CD4-positive, alpha-beta memory T cell (primary cell): ENCODE data around the gene UGT1A1. TPM values are rescaled to one million over a fixed set of nuclear protein-coding genes. Genes with fewer than 3 reads are reported as not detected.

Experiments
- CTCF ChIA-PET: fragments of 350-600 bp; sonication (Branson Sonifier 250); formaldehyde crosslinking; loops from one replicate; lab custom pipeline; 2021; ENCODE audit warnings: inconsistent platforms; ENCODE audit not compliant: partially characterized antibody; lab: Charles Lee
- POLR2A ChIA-PET: fragments of 350-600 bp; sonication (Branson Sonifier 250); formaldehyde crosslinking; loops from one replicate; lab custom pipeline; 2021; ENCODE audit not compliant: partially characterized antibody; lab: Charles Lee
- DNase-seq, 5 donors: peaks; one replicate each; pipeline versions ENCODE4 v3.0.0 to v3.0.0-alpha.2; 2020 to 2022; ENCODE audit warnings: mixed read lengths in 1 of 5
- H3K27ac ChIP-seq: one replicate; pipeline ENCODE4 v1.7.0; 2013; ENCODE audit warnings: low read depth, low read length
- H3K27me3 ChIP-seq: 2 replicates; pipeline ENCODE4 v1.7.0; 2013; ENCODE audit warnings: mild to moderate bottlenecking, low read length, moderate library complexity; ENCODE audit not compliant: insufficient read depth
- H3K36me3 ChIP-seq: 2 replicates; pipeline ENCODE4 v1.7.0; 2013; ENCODE audit warnings: mild to moderate bottlenecking, low read length, moderate library complexity; ENCODE audit not compliant: insufficient read depth
- H3K4me1 ChIP-seq: 2 replicates; pipeline ENCODE4 v1.7.0; 2013; ENCODE audit warnings: mild to moderate bottlenecking, low read length, moderate library complexity; ENCODE audit not compliant: insufficient read depth
- H3K4me3 ChIP-seq, 2 donors: one replicate each; pipeline ENCODE4 v1.7.0; 2013; ENCODE audit warnings: low read length in 2 of 2, mild to moderate bottlenecking in 1 of 2
- H3K9me3 ChIP-seq, 2 donors: one replicate each; pipeline ENCODE4 v1.7.0; 2013; ENCODE audit warnings: low read length in 2 of 2, control low read depth in 1 of 2; ENCODE audit not compliant: control insufficient read depth in 1 of 2
- H3K27ac Mint-ChIP-seq, 7 donors: one replicate each; pipeline ENCODE4 v1.8.0; 2020 to 2021; ENCODE audit warnings: mixed read lengths in 7 of 7, mild to moderate bottlenecking in 6 of 7, inconsistent platforms in 3 of 7, moderate library complexity in 3 of 7
- H3K27me3 Mint-ChIP-seq, 2 donors: one replicate each; pipeline ENCODE4 v1.8.0; 2020 to 2021; ENCODE audit warnings: mixed read lengths in 2 of 2
- H3K36me3 Mint-ChIP-seq, 2 donors: one replicate each; pipeline ENCODE4 v1.8.0; 2020 to 2021; ENCODE audit warnings: mixed read lengths in 2 of 2, inconsistent platforms in 1 of 2, mild to moderate bottlenecking in 1 of 2
- H3K4me1 Mint-ChIP-seq, 4 donors: one replicate each; pipeline ENCODE4 v1.8.0; 2020 to 2021; ENCODE audit warnings: mixed read lengths in 4 of 4, mild to moderate bottlenecking in 1 of 4
- H3K4me3 Mint-ChIP-seq, 8 donors: one replicate each; pipeline ENCODE4 v1.8.0; 2020 to 2021; ENCODE audit warnings: mixed read lengths in 8 of 8, mild to moderate bottlenecking in 7 of 8, moderate library complexity in 6 of 8, inconsistent platforms in 3 of 8
- H3K9me3 Mint-ChIP-seq, 8 donors: one replicate each; pipeline ENCODE4 v1.8.0; 2020 to 2021; ENCODE audit warnings: mixed read lengths in 8 of 8, mild to moderate bottlenecking in 5 of 8, inconsistent platforms in 3 of 8, moderate library complexity in 1 of 8
- intact Hi-C: fragments of 100-400 bp; cut with micrococcal nuclease; formaldehyde crosslinking; loops from one replicate; pipeline ENCODE4 v1.15.1; 2023
- polyA plus RNA-seq, 2 donors: library from polyadenylated mRNA; unstranded; fragments of 300-500 nt; fragmentation: Illumina TruSeq; gene quantifications; one replicate each; pipeline ENCODE4 v1.2.3, GENCODE V29; 2021
- total RNA-seq, 2 experiments: library from RNA; stranded (reverse); gene quantifications; one replicate each; pipeline ENCODE4 v1.2.3, GENCODE V29; 2021

Gene UGT1A1
- not detected for total RNA-seq
- not detected for polyA plus RNA-seq

DNA sequence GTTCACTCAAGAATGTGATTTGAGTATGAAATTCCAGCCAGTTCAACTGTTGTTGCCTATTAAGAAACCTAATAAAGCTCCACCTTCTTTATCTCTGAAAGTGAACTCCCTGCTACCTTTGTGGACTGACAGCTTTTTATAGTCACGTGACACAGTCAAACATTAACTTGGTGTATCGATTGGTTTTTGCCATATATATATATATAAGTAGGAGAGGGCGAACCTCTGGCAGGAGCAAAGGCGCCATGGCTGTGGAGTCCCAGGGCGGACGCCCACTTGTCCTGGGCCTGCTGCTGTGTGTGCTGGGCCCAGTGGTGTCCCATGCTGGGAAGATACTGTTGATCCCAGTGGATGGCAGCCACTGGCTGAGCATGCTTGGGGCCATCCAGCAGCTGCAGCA, at the start of gene UGT1A1:
TSS of gene UGT1A1 (plus strand) at position 228 of the 400 bp plus-strand sequence. CDS start at position 246, 18 bp downstream.
- DNase-seq: no peak
- no peaks in the 10 kb centered on the region for H3K36me3 Mint-ChIP-seq
- H3K4me3 Mint-ChIP-seq: no peak within 1 kb of the TSS
- peaks cover 5 to 8% of the 10 kb centered on the region in 2 donors for H3K27me3 Mint-ChIP-seq
- no peak within 1 kb of the TSS for H3K27ac Mint-ChIP-seq
- no peaks in the 10 kb centered on the region for H3K9me3 Mint-ChIP-seq
- no peaks in the 10 kb centered on the region for H3K9me3 ChIP-seq
- no peaks in the 10 kb centered on the region for H3K4me1 ChIP-seq
- ChIA-PET POLR2A (no interaction called here), CTCF (no interaction called here)
- no peak within 1 kb of the TSS for H3K27ac ChIP-seq
- H3K36me3 ChIP-seq: no peaks in the 10 kb centered on the region
- no peaks in the 10 kb centered on the region for H3K27me3 ChIP-seq
- H3K4me1 Mint-ChIP-seq: no peaks in the 10 kb centered on the region
- no peak within 1 kb of the TSS for H3K4me3 ChIP-seq
- intact Hi-C loops: no loop called here

- Histone ChIP-seq H3K9me3 (no peaks in the 10 kb centered on the region), H3K4me1 (no peaks in the 10 kb centered on the region), H3K27ac (no peak overlapping the region), H3K27me3 (no peaks in the 10 kb centered on the region), H3K4me3 (no peak overlapping the region), H3K36me3 (no peaks in the 10 kb centered on the region)
- ChIA-PET POLR2A (no interaction called here), CTCF (interaction anchor here (0.9 to 1.5 kb wide), 4 partner anchors 10 to 37 kb away, joined by 3 to 4 read pairs (median 3); no protein-coding TSS in a partner anchor)
- Mint-ChIP-seq H3K4me1 (no peaks in the 10 kb centered on the region), H3K27ac (no peak overlapping the region), H3K36me3 (no peaks in the 10 kb centered on the region), H3K27me3 (peaks cover 33% of the 10 kb centered on the region in 2 donors), H3K4me3 (no peak overlapping the region), H3K9me3 (peaks cover 0 to 2% (median 0%) of the 10 kb centered on the region in 8 donors)
- intact Hi-C loops: loop anchor here (5.0 kb wide), 1 partner anchor 1104 kb away; no protein-coding TSS in a partner anchor
- DNase-seq: peak; percentile 32 to 58 (median 44)
These were observed 48.6 kb upstream of the UGT1A1 start for GRCh38 chr2:233711312-233712008.

GRCh38 chr2:233712611-233713261, 47.3 kb upstream of the UGT1A1 start, which contains the start of gene UGT1A5:
UGT1A5 (plus strand) TSS chr2:233712907; CDS start chr2:233712992, 85 bp downstream.
- Histone ChIP-seq H3K9me3 (no peaks in the 10 kb centered on the region), H3K27me3 (no peaks in the 10 kb centered on the region), H3K4me3 (no peak within 1 kb of the TSS), H3K4me1 (no peaks in the 10 kb centered on the region), H3K27ac (no peak within 1 kb of the TSS), H3K36me3 (no peaks in the 10 kb centered on the region)
- no peaks in the 10 kb centered on the region for H3K36me3 Mint-ChIP-seq
- DNase-seq: no peak
- peaks cover 29 to 36% of the 10 kb centered on the region in 2 donors for H3K27me3 Mint-ChIP-seq
- no peak within 1 kb of the TSS for H3K4me3 Mint-ChIP-seq
- H3K4me1 Mint-ChIP-seq: no peaks in the 10 kb centered on the region
- H3K27ac Mint-ChIP-seq: peak within 1 kb of the TSS in 1 of 7 donors; percentile 31
- intact Hi-C loops: loop anchor here (5.0 kb wide), 1 partner anchor 1105 kb away; no protein-coding TSS in a partner anchor
- POLR2A ChIA-PET: no interaction called here
- CTCF ChIA-PET: interaction anchor here (1.5 kb wide), 1 partner anchor 8 kb away, joined by 4 read pairs; no protein-coding TSS in a partner anchor
- H3K9me3 Mint-ChIP-seq: peaks cover 0 to 2% (median 0%) of the 10 kb centered on the region in 8 donors

DNA sequence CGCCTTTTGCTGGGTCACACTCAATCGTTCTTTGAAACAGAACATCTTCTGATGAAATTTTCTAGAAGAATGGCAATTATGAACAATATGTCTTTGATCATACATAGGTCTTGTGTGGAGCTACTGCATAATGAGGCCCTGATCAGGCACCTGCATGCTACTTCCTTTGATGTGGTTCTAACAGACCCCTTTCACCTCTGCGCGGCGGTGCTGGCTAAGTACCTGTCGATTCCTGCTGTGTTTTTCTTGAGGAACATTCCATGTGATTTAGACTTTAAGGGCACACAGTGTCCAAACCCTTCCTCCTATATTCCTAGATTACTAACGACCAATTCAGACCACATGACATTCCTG, 46.8 kb upstream of the UGT1A1 start:
- ChIA-PET POLR2A (no interaction called here), CTCF (no interaction called here)
- Histone ChIP-seq H3K27me3 (no peaks in the 10 kb centered on the region), H3K36me3 (no peaks in the 10 kb centered on the region), H3K9me3 (no peaks in the 10 kb centered on the region), H3K27ac (no peak overlapping the region), H3K4me1 (no peaks in the 10 kb centered on the region), H3K4me3 (no peak overlapping the region)
- no peak for DNase-seq
- peaks cover 0 to 2% (median 0%) of the 10 kb centered on the region in 8 donors for H3K9me3 Mint-ChIP-seq
- intact Hi-C loops: loop anchor here (5.0 kb wide), 1 partner anchor 1106 kb away; no protein-coding TSS in a partner anchor
- peak overlapping the region in 1 of 7 donors; percentile 31 for H3K27ac Mint-ChIP-seq
- H3K27me3 Mint-ChIP-seq: peaks cover 24 to 31% of the 10 kb centered on the region in 2 donors
- no peaks in the 10 kb centered on the region for H3K4me1 Mint-ChIP-seq
- no peak overlapping the region for H3K4me3 Mint-ChIP-seq
- H3K36me3 Mint-ChIP-seq: no peaks in the 10 kb centered on the region

- Mint-ChIP-seq H3K4me3 (no peak overlapping the region), H3K27ac (no peak overlapping the region)
These were observed 45.9 kb upstream of the UGT1A1 start for GRCh38 chr2:233714121-233714520.

GRCh38 chr2:233718552-233718951, 41.5 kb upstream of the UGT1A1 start, which contains the start of gene UGT1A4:
UGT1A4 (plus strand) TSS chr2:233718736; CDS start chr2:233718821, 85 bp downstream.
- H3K4me3 ChIP-seq: no peak within 1 kb of the TSS
- no peak within 1 kb of the TSS for H3K4me3 Mint-ChIP-seq
- no peak for DNase-seq
- H3K27ac Mint-ChIP-seq: no peak within 1 kb of the TSS
- intact Hi-C loops: no loop called here
- H3K27ac ChIP-seq: no peak within 1 kb of the TSS
- no peaks in the 10 kb centered on the region for H3K27me3 ChIP-seq
- peaks cover 0 to under 1% (median 0%) of the 10 kb centered on the region in 8 donors for H3K9me3 Mint-ChIP-seq
- H3K36me3 ChIP-seq: no peaks in the 10 kb centered on the region
- ChIA-PET POLR2A (no interaction called here), CTCF (no interaction called here)
- no peaks in the 10 kb centered on the region for H3K4me1 ChIP-seq
- H3K27me3 Mint-ChIP-seq: peaks cover 18 to 28% of the 10 kb centered on the region in 2 donors
- H3K9me3 ChIP-seq: no peaks in the 10 kb centered on the region
- no peaks in the 10 kb centered on the region for H3K36me3 Mint-ChIP-seq
- no peaks in the 10 kb centered on the region for H3K4me1 Mint-ChIP-seq

More at GRCh38 chr2:233714121-233714520, 45.9 kb upstream of the UGT1A1 start:
- no peaks in the 10 kb centered on the region for H3K36me3 ChIP-seq
- H3K9me3 Mint-ChIP-seq: peaks cover 0 to 2% (median 0%) of the 10 kb centered on the region in 8 donors
- no peak overlapping the region for H3K27ac ChIP-seq
- no peaks in the 10 kb centered on the region for H3K27me3 ChIP-seq
- no peak overlapping the region for H3K4me3 ChIP-seq
- intact Hi-C loops: loop anchor here (5.0 kb wide), 1 partner anchor 1107 kb away; no protein-coding TSS in a partner anchor
- no peaks in the 10 kb centered on the region for H3K4me1 ChIP-seq
- H3K4me1 Mint-ChIP-seq: no peaks in the 10 kb centered on the region
- H3K36me3 Mint-ChIP-seq: no peaks in the 10 kb centered on the region
- ChIA-PET CTCF (no interaction called here), POLR2A (no interaction called here)
- no peak for DNase-seq
- H3K27me3 Mint-ChIP-seq: peaks cover 26 to 31% of the 10 kb centered on the region in 2 donors
- no peaks in the 10 kb centered on the region for H3K9me3 ChIP-seq

DNA sequence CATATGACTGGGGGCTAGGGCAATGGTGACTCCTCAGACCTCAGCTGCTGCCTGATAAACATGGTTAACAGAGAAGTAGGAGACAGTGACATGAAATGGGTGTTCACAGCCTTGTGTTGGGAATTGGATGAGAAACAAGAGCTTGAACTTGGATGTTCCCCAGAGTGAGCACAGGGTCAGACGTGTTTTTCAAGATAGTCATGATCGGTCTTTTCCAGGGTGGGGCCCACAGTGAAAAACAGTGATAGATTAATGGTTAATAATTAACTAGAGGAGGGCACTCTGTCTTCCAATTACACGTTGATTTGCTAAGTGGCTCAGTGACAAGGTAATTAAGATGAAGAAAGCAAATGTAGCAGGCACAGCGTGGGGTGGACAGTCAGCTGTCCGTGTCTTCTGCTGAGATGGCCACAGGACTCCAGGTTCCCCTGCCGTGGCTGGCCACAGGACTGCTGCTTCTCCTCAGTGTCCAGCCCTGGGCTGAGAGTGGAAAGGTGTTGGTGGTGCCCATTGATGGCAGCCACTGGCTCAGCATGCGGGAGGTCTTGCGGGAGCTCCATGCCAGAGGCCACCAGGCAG, 31.3 kb upstream of the UGT1A1 start, which contains the start of gene UGT1A3:
TSS of gene UGT1A3 (plus strand) at position 320 of the 579 bp plus-strand sequence. CDS start at position 405, 85 bp downstream.
- Histone ChIP-seq H3K36me3 (no peaks in the 10 kb centered on the region), H3K27me3 (no peaks in the 10 kb centered on the region), H3K4me1 (no peaks in the 10 kb centered on the region), H3K4me3 (no peak within 1 kb of the TSS), H3K27ac (no peak within 1 kb of the TSS), H3K9me3 (no peaks in the 10 kb centered on the region)
- Mint-ChIP-seq H3K27me3 (peaks cover 12 to 17% of the 10 kb centered on the region in 2 donors), H3K36me3 (no peaks in the 10 kb centered on the region), H3K4me3 (no peak within 1 kb of the TSS), H3K4me1 (no peaks in the 10 kb centered on the region), H3K9me3 (peaks cover 0 to 3% (median 0%) of the 10 kb centered on the region in 8 donors), H3K27ac (no peak within 1 kb of the TSS)
- ChIA-PET CTCF (no interaction called here), POLR2A (no interaction called here)
- intact Hi-C loops: no loop called here
- no peak for DNase-seq
